ENCODE measurements around the gene GRM4. TPM values are rescaled to one million over a fixed set of nuclear protein-coding genes. Genes with fewer than 3 reads are reported as not detected.

The GRM4 gene
- total and polyA plus RNA-seq, 9 of the 15 experiments (the other 6 are each of a cell fraction or from before 2014, with no cell fraction given): 0.18 TPM; not detected in 8

GRCh38 chr6:34177181-34177591 lies 31.3 kb upstream of the GRM4 start:
- WGBS (ENCODE audit: insufficient coverage, low coverage, missing lambda C conversion rate): 8% methylated on average over 5 of the region's 5 CpGs
- in situ Hi-C loops (cut with MboI): loop anchor here (10.0 kb wide), 1 partner anchor 958 kb away; no protein-coding TSS in a partner anchor
- peak in 1 of 4 experiments; percentile 2 for DNase-seq (ENCODE audit: extremely low read depth in 1 of 4, low spot score in 3 of 4)

More at GRCh38 chr6:34177181-34177591, 31.3 kb upstream of the GRM4 start:
- H3K27ac ChIP-seq (ENCODE audit: extremely low read depth, low read depth, low read length): no peak overlapping the region
- no peak for FAIRE-seq
- H3K9ac ChIP-seq (ENCODE audit: insufficient read depth in 1 of 2, low read depth in 2 of 2, low read length in 2 of 2): 0 out of 4 replicates have a peak overlapping the region, but pooled peaks of 1 of the 2 experiments have one; percentile 24
- H3K79me2 ChIP-seq (ENCODE audit: control insufficient read depth, insufficient read depth, low read length): no peaks in the 10 kb centered on the region
- peaks cover 0 to 17% of the 10 kb centered on the region in 2 experiments; a peak in 2 of 5 replicates for H3K4me1 ChIP-seq (replicated peaks in 1 of 2; ENCODE audit: control insufficient read depth in 2 of 2, insufficient read depth in 2 of 2, low read length in 2 of 2)
- no peak for TF ChIP-seq ASH1L (IDR thresholded peaks at IDR 0.05; ENCODE audit: borderline replicate concordance, low read depth, partially characterized antibody)
- TF ChIP-seq SFPQ (IDR thresholded peaks at IDR 0.05; ENCODE audit: low read depth, low read length): no peak
- no peak for TF ChIP-seq CSDE1 (IDR thresholded peaks at IDR 0.05)
- no peak for TF ChIP-seq ZNF780A (CRISPR knock-in tag; IDR thresholded peaks at IDR 0.05)
- TF ChIP-seq PCBP1 (IDR thresholded peaks at IDR 0.05; ENCODE audit: low read depth, low read length, poor library complexity, severe bottlenecking): no peak
- TF ChIP-seq FOXA3 (CRISPR knock-in tag; conservative IDR thresholded peaks at IDR 0.05 in 1 of 2, IDR thresholded peaks at IDR 0.05 in 1 of 2): no peak
- TF ChIP-seq HES1 (IDR thresholded peaks at IDR 0.05; ENCODE audit: low read depth): no peak
- TF ChIP-seq KLF13 (tag; IDR thresholded peaks at IDR 0.05; ENCODE audit: borderline replicate concordance, low read depth): no peak
- TF ChIP-seq NONO (IDR thresholded peaks at IDR 0.05; ENCODE audit: low read depth in 2 of 2, low read length in 1 of 2): no peak
- TF ChIP-seq SRSF7 (optimal IDR thresholded peaks at IDR 0.05; ENCODE audit: low read depth, low read length): no peak
- TF ChIP-seq ZNF75A (CRISPR knock-in tag; IDR thresholded peaks at IDR 0.05): no peak
- no peak for TF ChIP-seq RBM22 (IDR thresholded peaks at IDR 0.05; ENCODE audit: low read depth, low read length, poor library complexity, severe bottlenecking)
- CTCF ChIA-PET (ENCODE audit: low intra/inter-chr PET ratio): no interaction called here
- no peak overlapping the region for H3K4me2 ChIP-seq (ENCODE audit: insufficient read depth, low read length)
- no TSS peak for BruUV-seq (replicated peaks)
- peaks cover 11% of the 10 kb centered on the region for H3K9me3 ChIP-seq (replicated peaks; ENCODE audit: control insufficient read depth, insufficient read depth, low read depth, low read length)
- no peaks in the 10 kb centered on the region for H3K36me3 ChIP-seq (ENCODE audit: control insufficient read depth, insufficient read depth, low read length)
- H4K20me1 ChIP-seq (replicated peaks; ENCODE audit: control insufficient read depth, insufficient read depth, low read length): no peaks in the 10 kb centered on the region
- no peaks in the 10 kb centered on the region for H3K9me1 ChIP-seq (ENCODE audit: control insufficient read depth, insufficient read depth, low read length)
- POLR2A ChIA-PET: interaction anchor here (0.6 kb wide), 1 partner anchor 810 kb away, joined by 3 read pairs; no protein-coding TSS in a partner anchor
- H3K27me3 ChIP-seq (ENCODE audit: control insufficient read depth in 2 of 2, insufficient read depth in 2 of 2, low read length in 2 of 2): 0 out of 5 replicates have a peak, but pooled peaks cover 2 to 11% of the 10 kb centered on the region in 2 experiments
- no peak for ATAC-seq
- H3K4me3 ChIP-seq: no peak overlapping the region
- intact Hi-C loops (cut with micrococcal nuclease): no loop called here
- no peak overlapping the region for H2AFZ ChIP-seq (ENCODE audit: low read depth, low read length)
